Measurements from ENCODE around the gene FADS2. TPM values are rescaled to one million over a fixed set of nuclear protein-coding genes. Genes with fewer than 3 reads are reported as not detected.

The FADS2 gene
- polyA plus RNA-seq, 2 of the 4 experiments (the other 2 are of a cell fraction), result 215 to 391 TPM

DNA sequence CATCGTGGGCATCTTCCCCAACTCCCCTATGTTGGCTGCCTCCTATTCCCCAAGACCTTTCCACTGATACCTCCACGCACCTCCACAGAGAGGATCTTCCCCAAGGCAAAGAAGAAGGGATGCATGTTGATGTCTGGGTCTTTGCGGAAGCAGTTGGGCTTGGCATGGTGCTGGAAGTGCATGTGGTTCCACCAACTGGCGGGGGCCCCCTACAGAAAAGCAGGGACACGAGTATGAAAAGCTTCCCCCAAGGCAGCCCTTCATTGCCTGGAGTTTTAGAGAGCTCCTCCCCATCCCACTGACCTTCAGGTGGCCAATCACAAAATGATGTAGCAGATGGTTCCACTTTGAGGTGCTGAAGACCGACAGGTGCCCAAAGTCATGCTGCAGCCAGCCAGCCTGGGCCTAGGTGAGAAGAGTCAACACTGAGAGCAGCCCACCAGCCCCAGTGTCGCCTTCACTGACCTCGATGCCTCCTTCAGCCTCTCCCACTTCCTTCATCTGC lies 17.4 kb upstream of the FADS2 start (continued):
- TF ChIP-seq, protein P1, sequence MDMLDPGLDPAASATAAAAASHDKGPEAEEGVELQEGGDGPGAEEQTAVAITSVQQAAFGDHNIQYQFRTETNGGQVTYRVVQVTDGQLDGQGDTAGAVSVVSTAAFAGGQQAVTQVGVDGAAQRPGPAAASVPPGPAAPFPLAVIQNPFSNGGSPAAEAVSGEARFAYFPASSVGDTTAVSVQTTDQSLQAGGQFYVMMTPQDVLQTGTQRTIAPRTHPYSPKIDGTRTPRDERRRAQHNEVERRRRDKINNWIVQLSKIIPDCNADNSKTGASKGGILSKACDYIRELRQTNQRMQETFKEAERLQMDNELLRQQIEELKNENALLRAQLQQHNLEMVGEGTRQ (IDR thresholded peaks at IDR 0.05), result no peak
- no peak for TF ChIP-seq CEBPB (IDR thresholded peaks at IDR 0.05)

DNA sequence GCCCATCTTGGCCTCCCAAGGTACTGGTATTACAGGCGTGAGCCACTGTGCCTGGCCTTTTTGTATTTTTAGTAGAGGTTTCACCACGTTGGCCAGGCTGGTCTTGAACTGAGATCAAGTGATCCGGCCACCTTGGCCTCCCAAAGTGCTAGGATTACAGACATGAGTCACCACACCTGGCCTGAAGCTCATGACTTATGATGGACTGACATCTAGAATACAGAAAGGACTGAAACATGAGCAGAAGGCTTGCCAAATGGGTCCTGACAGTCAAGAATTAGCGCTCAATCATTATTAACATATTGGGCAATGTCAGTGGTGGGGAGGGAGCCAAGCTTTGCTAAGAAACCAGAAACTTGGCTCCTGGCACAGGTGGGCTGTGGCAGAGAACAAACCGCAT lies 16.3 kb upstream of the FADS2 start:
- FAIRE-seq (no peak), ATAC-seq (no peak), DNase-seq (ENCODE audit: low read depth in 1 of 2, low spot score in 1 of 2) (no peak)
- Histone ChIP-seq H3K4me3 (no peak overlapping the region), H3K27ac (no peak overlapping the region), H3K9me3 (no peaks in the 10 kb centered on the region), H3K4me1 (0 out of 3 replicates have a peak, but pooled peaks cover 7% of the 10 kb centered on the region), H3K4me2 (no peak overlapping the region)
- ChIA-PET POLR2A (no interaction called here), CTCF (interaction anchor here (0.9 to 10.5 kb wide), 10 partner anchors 9 to 296 kb away, joined by 3 to 145 read pairs (median 4); partner anchors contain the start of gene FADS2)
- 93% methylated on average over 5 of the region's 5 CpGs for WGBS (ENCODE audit: missing lambda C conversion rate)
- TF ChIP-seq SREBF2 (IDR thresholded peaks at IDR 0.05) (no peak), FOSL2 (IDR thresholded peaks at IDR 0.05) (no peak), FOSL2 (CRISPR knock-in tag; IDR thresholded peaks at IDR 0.05) (peak; percentile 14; the same call in 1 of the 2 replicates), RARB (CRISPR knock-in tag; IDR thresholded peaks at IDR 0.05) (no peak), HEYL (CRISPR knock-in tag; IDR thresholded peaks at IDR 0.05) (no peak), CBX8 (IDR thresholded peaks at IDR 0.05) (no peak)
- TF ChIP-seq, protein P2, sequence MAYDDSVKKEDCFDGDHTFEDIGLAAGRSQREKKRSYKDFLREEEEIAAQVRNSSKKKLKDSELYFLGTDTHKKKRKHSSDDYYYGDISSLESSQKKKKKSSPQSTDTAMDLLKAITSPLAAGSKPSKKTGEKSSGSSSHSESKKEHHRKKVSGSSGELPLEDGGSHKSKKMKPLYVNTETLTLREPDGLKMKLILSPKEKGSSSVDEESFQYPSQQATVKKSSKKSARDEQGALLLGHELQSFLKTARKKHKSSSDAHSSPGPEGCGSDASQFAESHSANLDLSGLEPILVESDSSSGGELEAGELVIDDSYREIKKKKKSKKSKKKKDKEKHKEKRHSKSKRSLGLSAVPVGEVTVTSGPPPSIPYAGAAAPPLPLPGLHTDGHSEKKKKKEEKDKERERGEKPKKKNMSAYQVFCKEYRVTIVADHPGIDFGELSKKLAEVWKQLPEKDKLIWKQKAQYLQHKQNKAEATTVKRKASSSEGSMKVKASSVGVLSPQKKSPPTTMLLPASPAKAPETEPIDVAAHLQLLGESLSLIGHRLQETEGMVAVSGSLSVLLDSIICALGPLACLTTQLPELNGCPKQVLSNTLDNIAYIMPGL (CRISPR knock-in tag; IDR thresholded peaks at IDR 0.05; ENCODE audit: borderline replicate concordance), result no peak
- TF ChIP-seq, protein P3, sequence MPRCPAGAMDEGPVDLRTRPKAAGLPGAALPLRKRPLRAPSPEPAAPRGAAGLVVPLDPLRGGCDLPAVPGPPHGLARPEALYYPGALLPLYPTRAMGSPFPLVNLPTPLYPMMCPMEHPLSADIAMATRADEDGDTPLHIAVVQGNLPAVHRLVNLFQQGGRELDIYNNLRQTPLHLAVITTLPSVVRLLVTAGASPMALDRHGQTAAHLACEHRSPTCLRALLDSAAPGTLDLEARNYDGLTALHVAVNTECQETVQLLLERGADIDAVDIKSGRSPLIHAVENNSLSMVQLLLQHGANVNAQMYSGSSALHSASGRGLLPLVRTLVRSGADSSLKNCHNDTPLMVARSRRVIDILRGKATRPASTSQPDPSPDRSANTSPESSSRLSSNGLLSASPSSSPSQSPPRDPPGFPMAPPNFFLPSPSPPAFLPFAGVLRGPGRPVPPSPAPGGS (IDR thresholded peaks at IDR 0.05), result no peak

DNA sequence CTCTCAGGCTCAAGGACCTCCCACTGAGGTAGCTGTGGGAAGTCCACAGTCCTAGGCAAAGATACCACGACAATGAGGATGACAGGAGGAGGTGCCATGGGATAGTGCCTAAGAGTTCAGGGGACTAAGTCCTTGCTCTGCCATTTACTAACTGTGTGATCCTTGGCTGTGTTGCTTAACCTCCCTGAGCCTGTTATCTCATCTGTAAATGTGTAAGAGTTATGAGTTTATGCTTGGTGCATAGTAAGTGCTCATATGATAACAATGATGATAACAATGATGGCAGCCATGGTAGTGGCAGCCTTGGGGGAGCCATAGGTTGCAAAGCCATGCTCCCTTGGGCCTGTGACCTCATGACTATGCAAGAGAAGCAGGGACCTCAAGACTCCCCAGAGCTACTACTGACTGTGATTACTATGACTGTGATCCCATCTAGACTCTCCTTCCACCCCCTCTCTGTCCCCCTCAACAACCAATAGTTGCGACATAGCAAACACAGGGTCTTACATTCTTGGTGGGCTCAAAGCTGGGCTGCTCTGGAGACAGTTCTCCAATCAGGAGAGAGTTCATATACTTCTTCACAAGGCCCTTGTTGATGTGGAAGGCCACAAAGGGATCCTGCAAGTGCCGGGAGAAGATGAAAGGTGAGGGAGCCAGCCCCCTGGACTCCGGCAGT lies 15.2 kb upstream of the FADS2 start:
- no peak for ATAC-seq
- ChIA-PET POLR2A (interaction anchor here (0.7 kb wide), 1 partner anchor 389 kb away, joined by 4 read pairs; no protein-coding TSS in a partner anchor), CTCF (interaction anchor here (1.4 to 10.5 kb wide), 6 partner anchors 16 to 295 kb away, joined by 3 to 145 read pairs (median 12); partner anchors contain the start of gene FADS2)
- Histone ChIP-seq H3K4me3 (no peak overlapping the region), H3K4me2 (no peak overlapping the region), H3K4me1 (peaks cover 11% of the 10 kb centered on the region; the same call in 2 of the 3 replicates), H3K9me3 (no peaks in the 10 kb centered on the region), H3K27ac (no peak overlapping the region)
- DNase-seq (ENCODE audit: low read depth in 1 of 2, low spot score in 1 of 2), result no peak
- no peak for TF ChIP-seq MAZ (IDR thresholded peaks at IDR 0.05; ENCODE audit: borderline replicate concordance, low read depth, low read length)
- TF ChIP-seq POLR2AphosphoS2 (conservative IDR thresholded peaks at IDR 0.05; ENCODE audit: low read length), result no peak
- TF ChIP-seq NFE2L2 (conservative IDR thresholded peaks at IDR 0.05; ENCODE audit: low read length), result no peak
- no peak for TF ChIP-seq RFX5 (IDR thresholded peaks at IDR 0.05)
- TF ChIP-seq CHD4 (IDR thresholded peaks at IDR 0.05; ENCODE audit: borderline replicate concordance), result no peak
- TF ChIP-seq, protein P3 (IDR thresholded peaks at IDR 0.05), result no peak
- TF ChIP-seq CHD2 (IDR thresholded peaks at IDR 0.05; ENCODE audit: low read length, partially characterized antibody), result no peak
- no peak for TF ChIP-seq EHMT2 (IDR thresholded peaks at IDR 0.05; ENCODE audit: low read depth)
- TF ChIP-seq, protein P2 (CRISPR knock-in tag; IDR thresholded peaks at IDR 0.05; ENCODE audit: borderline replicate concordance), result no peak
- no peak for TF ChIP-seq TFCP2L1 (CRISPR knock-in tag; IDR thresholded peaks at IDR 0.05)
- no peak for TF ChIP-seq MAFK (IDR thresholded peaks at IDR 0.05; ENCODE audit: partially characterized antibody)
- no peak for TF ChIP-seq NR3C1 (IDR thresholded peaks at IDR 0.05)
- TF ChIP-seq HOXB5 (CRISPR knock-in tag; IDR thresholded peaks at IDR 0.05), result no peak
- no peak for TF ChIP-seq RNF2 (IDR thresholded peaks at IDR 0.05; ENCODE audit: borderline replicate concordance, low read depth)
- TF ChIP-seq MYC (IDR thresholded peaks at IDR 0.05; ENCODE audit: borderline replicate concordance, low read length), result no peak
- no peak for TF ChIP-seq HOXA7 (CRISPR knock-in tag; IDR thresholded peaks at IDR 0.05)
- TF ChIP-seq KDM1A (IDR thresholded peaks at IDR 0.05; ENCODE audit: low read depth), result no peak
- WGBS (ENCODE audit: missing lambda C conversion rate), result 96% methylated on average over 4 of the region's 4 CpGs
- FAIRE-seq, result no peak

All from A549 (cell line).